ENCODE measurements around the gene CACNA1S. TPM values are rescaled to one million over a fixed set of nuclear protein-coding genes. Genes with fewer than 3 reads are reported as not detected.

Gene CACNA1S
- polyA plus RNA-seq (2011; rRNA removed) (not detected in 2 replicates), polyA minus RNA-seq (2011; rRNA and poly(A)+ RNA removed) (not detected in 2 replicates)

GRCh38 chr1:201112173-201112731 lies at the start of gene CACNA1S:
Gene CACNA1S, minus strand, starts transcription at chr1:201112426. Its CDS starts 87 bp downstream, at chr1:201112339.
- H3K27me3 ChIP-seq (ENCODE audit: control insufficient read depth, insufficient read depth, low read length), result peaks cover 38% of the 10 kb centered on the region
- H3K4me3 ChIP-seq (ENCODE audit: low read depth, low read length), result no peak within 1 kb of the TSS
- TF ChIP-seq CTCF (IDR thresholded peaks at IDR 0.05; ENCODE audit: low read depth, low read length), result no peak
- H3K9me3 ChIP-seq (ENCODE audit: control insufficient read depth, insufficient read depth, low read length), result no peaks in the 10 kb centered on the region; the same call in 1 of the 2 replicates
- no peak for DNase-seq (ENCODE audit: low read depth, low spot score)
- ChIA-PET POLR2A (no interaction called here), CTCF (interaction anchor here (2.6 to 4.6 kb wide), 3 partner anchors 26 to 140 kb away, joined by 13 to 64 read pairs (median 53); no protein-coding TSS in a partner anchor)
- no peak within 1 kb of the TSS for H3K27ac ChIP-seq (ENCODE audit: low read depth, low read length)

- Histone ChIP-seq H3K9me3 (ENCODE audit: control insufficient read depth, insufficient read depth, low read length) (no peaks in the 10 kb centered on the region), H3K4me3 (ENCODE audit: low read depth, low read length) (no peak overlapping the region), H3K27ac (ENCODE audit: low read depth, low read length) (no peak overlapping the region), H3K27me3 (ENCODE audit: control insufficient read depth, insufficient read depth, low read length) (peaks cover 26% of the 10 kb centered on the region)
- DNase-seq (ENCODE audit: low read depth, low spot score), result no peak
- ChIA-PET CTCF (interaction anchor here (1.2 kb wide), 1 partner anchor 11 kb away, joined by 3 read pairs; no protein-coding TSS in a partner anchor), POLR2A (no interaction called here)
- TF ChIP-seq CTCF (IDR thresholded peaks at IDR 0.05; ENCODE audit: low read depth, low read length), result no peak
Measured at GRCh38 chr1:201157949-201158348, 45.7 kb upstream of the CACNA1S start.

GRCh38 chr1:201156819-201157218 lies 44.6 kb upstream of the CACNA1S start:
- ChIA-PET POLR2A (no interaction called here), CTCF (interaction anchor here (1.2 kb wide), 1 partner anchor 9 kb away, joined by 3 read pairs; no protein-coding TSS in a partner anchor)

GRCh38 chr1:201156346-201156745 lies 44.1 kb upstream of the CACNA1S start:
- CTCF ChIA-PET, result no interaction called here
- no peak for TF ChIP-seq CTCF (IDR thresholded peaks at IDR 0.05; ENCODE audit: low read depth, low read length)
- DNase-seq (ENCODE audit: low read depth, low spot score), result no peak
- Histone ChIP-seq H3K4me3 (ENCODE audit: low read depth, low read length) (no peak overlapping the region), H3K9me3 (ENCODE audit: control insufficient read depth, insufficient read depth, low read length) (no peaks in the 10 kb centered on the region), H3K27ac (ENCODE audit: low read depth, low read length) (no peak overlapping the region), H3K27me3 (ENCODE audit: control insufficient read depth, insufficient read depth, low read length) (peaks cover 20% of the 10 kb centered on the region)
- POLR2A ChIA-PET, result no interaction called here

More at GRCh38 chr1:201156819-201157218, 44.6 kb upstream of the CACNA1S start:
- peaks cover 20% of the 10 kb centered on the region for H3K27me3 ChIP-seq (ENCODE audit: control insufficient read depth, insufficient read depth, low read length)
- H3K9me3 ChIP-seq (ENCODE audit: control insufficient read depth, insufficient read depth, low read length), result no peaks in the 10 kb centered on the region
- H3K27ac ChIP-seq (ENCODE audit: low read depth, low read length), result no peak overlapping the region
- H3K4me3 ChIP-seq (ENCODE audit: low read depth, low read length), result no peak overlapping the region
- TF ChIP-seq CTCF (IDR thresholded peaks at IDR 0.05; ENCODE audit: low read depth, low read length), result no peak
- no peak for DNase-seq (ENCODE audit: low read depth, low spot score)

- H3K4me3 ChIP-seq (ENCODE audit: low read depth, low read length), result no peak overlapping the region
- DNase-seq (ENCODE audit: low read depth, low spot score), result no peak
- CTCF ChIA-PET, result interaction anchor here (0.6 to 1.9 kb wide), 2 partner anchors 36 to 281 kb away, joined by 3 to 6 read pairs; no protein-coding TSS in a partner anchor
- POLR2A ChIA-PET, result no interaction called here
- TF ChIP-seq CTCF (IDR thresholded peaks at IDR 0.05; ENCODE audit: low read depth, low read length), result no peak
- no peaks in the 10 kb centered on the region for H3K9me3 ChIP-seq (ENCODE audit: control insufficient read depth, insufficient read depth, low read length)
- no peak overlapping the region for H3K27ac ChIP-seq (ENCODE audit: low read depth, low read length)
- H3K27me3 ChIP-seq (ENCODE audit: control insufficient read depth, insufficient read depth, low read length), result peaks cover 20% of the 10 kb centered on the region
Measured at GRCh38 chr1:201155354-201155753, 43.1 kb upstream of the CACNA1S start.

All from AG04450 (cell line).